HG02885 (cell line): ENCODE results near the gene SLC9B1.
"Not testable (repeated sequence)": the region's sequence is repeated elsewhere in the genome, so short reads cannot be mapped to it uniquely, and the experiment has no call there.

ENCODE experiments used
- ATAC-seq: cut with Tn5 transposase; IDR thresholded peaks from one replicate; pipeline ENCODE4 v1.9.1; 2021; ENCODE audit warnings: mild to moderate bottlenecking; ENCODE audit not compliant: unreplicated experiment, poor library complexity

Gene SLC9B1

DNA sequence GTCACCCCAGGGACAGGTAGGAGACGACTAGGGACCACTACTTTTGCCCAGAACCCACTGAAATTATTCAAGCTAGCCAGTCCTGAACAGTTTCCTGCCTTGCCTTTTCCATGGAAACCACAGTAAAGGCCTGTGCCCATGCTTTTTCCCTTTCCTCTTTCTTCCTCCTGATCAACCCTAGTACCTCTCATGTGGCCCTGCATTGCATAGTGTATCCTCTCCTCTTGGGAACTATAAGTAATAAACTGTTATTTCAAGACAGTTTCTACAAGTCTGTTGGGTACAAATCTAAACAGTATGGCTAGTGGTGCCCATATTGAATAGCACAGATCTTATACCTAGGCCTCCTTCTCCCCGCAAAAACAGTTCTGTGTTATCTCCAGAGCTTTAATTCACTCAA lies 136.2 kb downstream of the SLC9B1 start:
- ATAC-seq = no peak

DNA sequence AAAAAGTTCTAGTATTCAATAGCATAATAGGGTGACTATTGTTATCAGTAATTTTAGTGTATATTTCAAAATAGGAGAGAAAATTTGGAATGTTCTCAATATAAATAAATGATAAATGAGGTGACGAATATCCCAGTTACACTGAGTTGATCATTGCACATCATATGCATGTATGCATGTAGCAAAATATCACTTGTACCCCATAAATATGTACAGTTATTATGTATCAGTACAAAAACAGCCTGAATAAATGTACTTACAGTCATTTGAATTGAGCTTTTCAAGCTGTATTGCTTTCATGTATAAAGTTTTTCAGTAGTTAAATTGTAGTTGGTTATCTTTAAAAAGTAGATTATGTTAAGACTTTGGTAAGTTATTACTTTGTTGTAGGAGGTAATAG lies 138.2 kb downstream of the SLC9B1 start:
- ATAC-seq = no peak

GRCh38 chr4:102878901-102879300 lies 140.6 kb downstream of the SLC9B1 start:
- no peak for ATAC-seq

GRCh38 chr4:102878349-102878748 lies 141.2 kb downstream of the SLC9B1 start:
- not testable (repeated sequence) for ATAC-seq

- not testable (repeated sequence) for ATAC-seq
Observed at GRCh38 chr4:102877477-102878106, 141.9 kb downstream of the SLC9B1 start.

DNA sequence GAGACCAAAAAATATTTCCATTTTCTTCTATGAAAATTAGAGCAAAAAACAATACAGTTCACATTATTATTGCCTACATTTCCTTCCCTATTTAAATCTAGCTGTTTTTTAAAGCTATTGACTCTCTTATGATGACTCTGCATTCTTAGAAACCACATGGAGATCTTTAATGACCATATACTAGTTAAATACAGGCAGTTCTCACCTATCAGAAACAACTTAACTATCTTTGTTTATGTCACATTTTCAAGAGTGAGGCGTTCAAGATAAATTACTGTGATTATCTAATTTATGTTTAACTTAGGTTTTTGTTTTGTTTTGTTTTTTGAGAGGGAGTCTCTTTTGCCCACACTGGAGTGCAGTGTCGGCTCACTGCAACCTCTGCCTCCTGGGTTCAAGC lies 147.7 kb downstream of the SLC9B1 start:
- ATAC-seq = no peak

DNA sequence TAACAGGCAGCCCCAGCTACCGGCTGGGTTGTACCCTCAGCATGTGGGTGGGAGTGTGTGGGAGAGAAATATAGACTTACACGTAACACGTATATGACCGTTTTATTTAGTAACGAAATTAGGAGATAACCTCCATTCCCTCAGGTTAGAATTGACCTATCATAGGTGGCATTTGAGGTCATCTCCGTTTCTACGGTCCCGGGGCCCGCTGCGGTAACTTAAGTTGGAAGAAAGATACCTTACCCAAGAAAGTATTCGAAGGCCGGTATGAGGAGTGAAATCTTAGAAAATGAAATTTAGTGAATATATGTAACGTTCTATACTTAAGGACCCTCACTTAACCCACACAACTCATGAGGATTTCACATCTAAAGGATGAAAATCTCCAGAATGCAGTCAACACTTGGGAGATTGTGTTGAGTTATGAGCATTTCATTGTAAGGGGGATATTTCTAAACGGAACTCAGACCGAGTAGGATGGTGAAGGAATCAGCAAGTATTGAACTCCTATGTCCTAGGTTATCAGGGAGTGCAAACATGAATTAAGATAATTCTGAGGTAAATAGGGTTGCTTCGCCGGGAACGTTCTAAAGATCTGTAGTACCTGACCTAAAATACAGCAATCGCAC lies 149.8 kb downstream of the SLC9B1 start:
- peak; percentile 28 for ATAC-seq

DNA sequence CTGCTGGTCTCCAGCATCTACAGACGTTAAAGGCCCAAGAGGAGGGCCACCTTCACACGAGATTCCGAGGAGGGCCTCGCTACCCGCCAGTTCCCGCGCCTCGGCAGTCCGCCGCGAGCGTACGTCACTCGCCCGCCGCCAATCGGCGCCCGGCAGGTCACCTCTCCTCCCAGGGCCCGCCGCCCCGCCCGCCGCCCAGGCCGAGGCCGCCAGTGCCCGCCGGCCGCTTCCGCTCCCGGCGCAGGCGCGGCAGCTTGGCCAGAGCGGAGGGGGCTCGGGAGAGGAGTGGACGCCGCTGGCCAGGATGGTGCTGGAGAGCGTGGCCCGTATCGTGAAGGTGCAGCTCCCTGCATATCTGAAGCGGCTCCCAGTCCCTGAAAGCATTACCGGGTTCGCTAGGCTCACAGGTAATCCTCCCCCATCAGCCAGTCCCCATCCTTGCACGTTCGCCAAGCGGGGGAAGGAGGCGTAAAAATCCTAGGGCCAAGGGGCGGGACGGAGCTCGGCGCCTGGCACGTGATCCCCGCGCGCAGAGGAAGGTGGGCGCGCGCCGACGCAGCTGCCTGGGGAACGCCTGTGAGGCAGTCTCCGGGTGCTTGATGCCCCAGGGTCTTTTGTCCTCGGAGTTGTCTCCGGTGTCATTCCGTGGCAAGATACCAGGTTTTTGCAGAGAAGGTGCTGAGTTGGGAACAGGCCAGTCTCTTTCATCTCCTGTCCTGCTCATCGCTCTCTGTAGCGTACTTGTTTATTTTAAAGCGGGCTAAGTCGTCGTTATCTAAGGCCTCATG lies 150.5 kb downstream of the SLC9B1 start, which contains the start of gene CISD2:
TSS of gene CISD2 (plus strand) at position 212 of the 788 bp plus-strand sequence. CDS start at position 305, 93 bp downstream.
- ATAC-seq = peak; percentile 86

DNA sequence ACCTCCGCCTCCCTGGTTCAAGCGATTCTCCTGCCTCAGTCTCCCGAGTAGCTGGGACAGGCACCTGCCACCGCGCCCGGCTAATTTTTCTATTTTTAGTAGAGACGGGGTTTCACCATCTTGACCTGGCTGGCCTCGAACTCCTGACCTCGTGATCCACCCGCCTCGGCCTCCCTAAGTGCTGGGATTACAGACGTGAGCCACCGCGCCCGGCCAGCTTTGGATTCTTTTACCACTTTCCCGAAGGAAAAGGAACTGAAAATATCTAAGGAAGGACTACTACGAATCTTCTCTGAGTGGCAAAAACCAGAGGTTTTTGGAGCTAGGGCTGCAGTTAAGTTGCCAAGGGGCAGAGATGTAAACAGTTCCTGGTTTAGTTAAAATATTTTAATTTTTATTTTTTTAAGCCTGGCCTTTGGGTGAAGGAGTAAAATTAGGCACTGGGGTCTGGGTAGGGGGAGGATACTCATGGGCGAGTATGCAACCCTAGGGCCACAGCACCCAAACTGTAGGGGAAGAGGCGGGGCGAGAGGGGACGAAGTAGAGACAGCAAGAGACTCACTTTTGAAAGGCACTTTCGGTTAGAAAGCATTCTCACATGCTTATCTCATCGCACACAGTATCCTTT lies 151.2 kb downstream of the SLC9B1 start:
- ATAC-seq = no peak

GRCh38 chr4:102867278-102868152 lies 152.0 kb downstream of the SLC9B1 start:
- ATAC-seq = peak; percentile 18

GRCh38 chr4:102865327-102865726 lies 154.2 kb downstream of the SLC9B1 start:
- ATAC-seq = not testable (repeated sequence)

DNA sequence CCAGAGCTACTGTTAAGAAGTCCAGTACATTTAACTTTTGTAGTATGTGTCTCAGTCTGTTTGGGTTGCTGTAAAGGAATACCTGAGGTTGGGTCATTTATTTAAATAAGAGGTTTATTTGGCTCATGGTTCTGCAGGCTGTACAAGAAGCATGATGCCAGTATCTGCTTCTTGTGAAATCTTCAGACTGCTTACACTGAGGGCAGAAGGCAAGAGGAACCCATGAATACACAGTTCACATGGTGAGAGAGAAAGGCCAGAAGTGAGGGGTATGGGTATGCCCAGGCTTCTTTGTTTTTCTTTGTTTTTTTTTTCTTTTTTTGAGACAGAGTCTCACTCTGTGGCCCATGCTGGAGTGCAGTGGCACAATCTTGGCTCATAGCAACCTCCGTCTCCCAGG lies 156.8 kb downstream of the SLC9B1 start:
- no peak for ATAC-seq

DNA sequence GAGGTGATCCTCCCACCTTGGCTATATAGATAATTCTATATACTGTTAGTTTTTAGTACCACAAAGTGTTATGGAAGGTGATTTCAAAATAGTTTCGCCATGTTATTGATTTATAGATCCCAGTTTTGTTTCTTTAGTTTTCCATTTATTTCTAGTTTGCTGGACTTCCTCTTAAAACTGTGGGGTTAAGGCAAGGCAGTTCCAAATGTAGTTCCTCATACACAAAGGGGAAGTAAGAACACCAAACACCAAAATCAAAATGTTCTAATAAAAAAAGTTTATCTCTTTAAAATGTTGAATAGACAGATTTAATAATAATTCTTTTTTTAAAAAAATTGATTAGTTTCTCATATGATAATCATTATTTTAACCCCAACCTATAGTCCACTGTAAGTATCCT lies 157.5 kb downstream of the SLC9B1 start:
- no peak for ATAC-seq

DNA sequence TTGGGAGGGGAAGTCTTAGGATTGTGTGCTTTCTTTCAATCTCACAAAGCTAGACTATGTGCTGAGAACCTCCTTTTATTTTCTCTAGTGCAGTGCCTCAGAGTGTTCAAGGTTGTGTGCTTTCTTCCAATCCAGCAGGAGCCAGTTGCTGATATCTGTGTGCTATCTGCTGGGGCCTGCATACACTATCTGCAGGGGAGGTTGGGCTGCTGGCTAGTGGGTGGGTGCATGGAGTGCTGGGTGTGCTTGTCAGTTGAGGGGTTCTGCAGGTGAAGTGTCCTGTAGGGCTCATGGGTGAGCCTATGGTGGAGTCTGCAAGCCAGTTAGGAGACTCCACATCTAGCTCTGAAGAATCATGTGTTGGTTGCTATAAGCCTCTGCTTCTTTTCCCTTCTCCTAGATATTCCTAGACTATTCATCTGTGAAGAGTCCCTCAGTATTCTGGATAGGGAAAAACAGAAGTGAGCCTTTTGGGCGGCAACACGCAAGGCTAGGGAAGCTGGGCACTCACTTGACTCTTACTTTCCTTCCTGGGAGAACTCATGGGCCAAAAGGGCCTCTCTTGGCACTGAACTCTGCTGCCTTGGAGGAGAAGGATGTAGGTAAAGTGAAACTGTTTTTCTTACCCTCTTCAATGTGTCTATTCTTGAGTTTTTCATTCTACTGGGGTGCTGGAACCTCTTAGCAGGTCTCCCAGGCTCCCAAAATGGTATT lies 158.7 kb downstream of the SLC9B1 start:
- ATAC-seq = no peak

GRCh38 chr4:102858828-102859464 lies 160.6 kb downstream of the SLC9B1 start:
- ATAC-seq = no peak
